ENCODE results near the gene GPN3. TPM values are rescaled to one million over a fixed set of nuclear protein-coding genes. Genes with fewer than 3 reads are reported as not detected.

Gene GPN3
- total RNA-seq, 4 donors from 2014 or later, result 1.4 to 14.9 (median 3.9) TPM

DNA sequence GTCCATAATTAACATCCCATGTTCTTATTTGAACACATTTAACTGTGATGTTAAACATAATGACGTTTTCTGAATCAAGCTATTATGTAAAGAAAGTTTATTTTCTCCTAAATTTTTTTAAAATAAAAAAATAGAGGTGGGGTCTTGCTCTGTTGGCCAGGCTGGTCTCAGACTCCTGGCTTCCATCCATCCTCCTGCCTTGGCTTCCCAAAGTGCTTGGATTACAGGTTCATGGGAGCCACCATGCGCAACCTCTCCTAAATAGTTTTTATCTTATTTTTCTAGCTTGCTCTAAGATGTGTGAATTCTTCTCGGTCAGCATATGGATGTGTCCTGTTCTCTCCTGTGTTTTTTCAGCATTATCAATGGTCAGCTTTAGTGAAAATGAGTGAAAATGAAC is 37.3 kb upstream of the GPN3 start:
- Histone ChIP-seq H3K36me3 (no peaks in the 10 kb centered on the region), H3K27me3 (no peaks in the 10 kb centered on the region), H3K4me1 (peaks cover 0 to 8% (median 3%) of the 10 kb centered on the region in 4 donors), H3K9me3 (no peaks in the 10 kb centered on the region), H3K27ac (no peak overlapping the region), H3K4me3 (no peak overlapping the region)
- no peak for DNase-seq
- no peak for TF ChIP-seq CTCF (IDR thresholded peaks at IDR 0.05)
- TF ChIP-seq POLR2A (IDR thresholded peaks at IDR 0.05), result no peak

DNA sequence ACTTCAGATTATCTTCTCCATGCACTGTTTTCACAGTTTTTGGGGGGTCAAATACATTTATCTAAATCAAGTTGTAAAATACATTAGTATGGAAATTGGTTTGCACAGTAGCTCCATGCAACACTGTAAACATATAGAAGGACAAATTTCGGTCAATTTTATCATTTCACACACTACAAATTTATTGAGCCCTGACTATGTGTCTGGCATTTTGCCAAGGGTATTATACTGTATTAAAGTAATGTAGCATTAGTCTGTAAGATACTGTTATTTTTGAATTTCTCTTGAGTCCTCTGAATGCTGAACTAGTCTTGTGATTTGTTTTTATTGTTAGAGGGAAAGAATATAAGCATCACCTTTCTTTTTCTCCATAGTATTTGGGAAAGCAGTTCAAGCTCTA is 35.4 kb upstream of the GPN3 start:
- no peaks in the 10 kb centered on the region for H3K9me3 ChIP-seq
- no peak overlapping the region for H3K27ac ChIP-seq
- DNase-seq, result no peak
- H3K36me3 ChIP-seq, result no peaks in the 10 kb centered on the region
- peaks cover 0 to 16% (median 3%) of the 10 kb centered on the region in 4 donors for H3K4me1 ChIP-seq
- H3K27me3 ChIP-seq, result no peaks in the 10 kb centered on the region
- H3K4me3 ChIP-seq, result no peak overlapping the region
- TF ChIP-seq POLR2A (IDR thresholded peaks at IDR 0.05) (no peak), CTCF (IDR thresholded peaks at IDR 0.05) (no peak)

DNA sequence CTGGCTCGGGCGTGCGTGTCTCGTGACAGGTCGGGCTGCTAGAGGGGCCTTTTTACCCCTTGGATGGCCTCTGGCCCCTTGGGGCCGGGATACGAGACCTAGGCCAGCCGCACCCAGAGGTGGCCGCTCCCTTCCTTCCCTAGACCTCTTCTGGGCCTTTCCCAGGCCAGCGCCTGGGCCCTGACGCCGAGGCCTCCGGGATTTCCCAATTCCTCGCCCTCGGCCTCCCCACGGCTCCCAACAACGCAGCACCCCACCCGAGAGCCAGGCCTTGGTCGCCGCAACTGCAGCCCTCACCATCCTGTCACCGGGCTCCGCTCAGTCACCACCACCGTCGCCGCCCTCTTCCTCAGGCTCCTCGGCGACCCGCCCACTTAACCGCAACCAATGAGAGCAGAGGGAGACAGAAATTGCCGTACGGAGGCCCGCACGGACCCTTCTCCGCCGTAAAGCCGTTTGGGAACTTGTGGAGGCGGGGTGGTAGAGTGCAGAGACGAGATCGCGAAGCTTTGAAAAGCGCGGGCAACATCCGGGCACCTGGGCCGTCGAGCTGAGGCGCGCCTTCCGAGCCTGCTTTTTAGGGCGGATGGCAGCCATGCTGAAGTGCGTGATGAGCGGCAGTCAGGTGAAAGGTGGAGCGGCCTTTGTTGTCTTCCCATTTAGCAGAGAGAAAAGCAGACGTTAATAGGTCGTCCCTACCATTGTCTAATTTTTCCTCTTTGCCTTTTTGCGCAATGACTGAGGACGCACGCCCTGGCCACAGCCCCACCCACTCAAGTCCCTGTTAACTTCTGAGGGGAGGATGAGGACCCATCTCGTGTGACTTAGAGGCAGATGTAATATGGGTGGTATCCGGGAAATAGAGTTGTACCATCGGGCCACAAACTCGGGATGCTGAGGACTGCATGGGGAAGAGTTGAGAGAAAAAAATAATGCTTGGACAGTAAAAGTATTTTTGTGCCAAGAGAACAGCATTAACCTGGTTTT is 34.0 kb upstream of the GPN3 start, which contains the start of the genes RAD9B and VPS29:
RAD9B (plus strand) TSS at position 580 of the 987 bp plus-strand sequence; CDS start at position 587, 7 bp downstream.
VPS29 (minus strand) TSS at position 360 of the 987 bp plus-strand sequence; CDS start at position 300, 60 bp downstream.
- peak; percentile 98 to 99 (median 99) for DNase-seq
- Histone ChIP-seq H3K9me3 (no peaks in the 10 kb centered on the region), H3K4me3 (peak within 1 kb of the TSS; percentile 70 to 99 (median 86)), H3K36me3 (no peaks in the 10 kb centered on the region), H3K27me3 (no peaks in the 10 kb centered on the region), H3K27ac (peak within 1 kb of the TSS; percentile 89 to 96 (median 92)), H3K4me1 (peaks cover 0 to 16% (median 3%) of the 10 kb centered on the region in 4 donors)
- TF ChIP-seq CTCF (IDR thresholded peaks at IDR 0.05) (no peak), POLR2A (IDR thresholded peaks at IDR 0.05) (peak; percentile 90 to 92)

- peak overlapping the region; percentile 70 to 99 (median 86) for H3K4me3 ChIP-seq
- H3K36me3 ChIP-seq, result no peaks in the 10 kb centered on the region
- peak overlapping the region; percentile 89 to 96 (median 92) for H3K27ac ChIP-seq
- H3K27me3 ChIP-seq, result no peaks in the 10 kb centered on the region
- no peaks in the 10 kb centered on the region for H3K9me3 ChIP-seq
- TF ChIP-seq CTCF (IDR thresholded peaks at IDR 0.05) (no peak), POLR2A (IDR thresholded peaks at IDR 0.05) (no peak)
- DNase-seq, result no peak
- H3K4me1 ChIP-seq, result peaks cover 0 to 16% (median 3%) of the 10 kb centered on the region in 4 donors
These were observed 33.3 kb upstream of the GPN3 start for GRCh38 chr12:110501399-110501751.

DNA sequence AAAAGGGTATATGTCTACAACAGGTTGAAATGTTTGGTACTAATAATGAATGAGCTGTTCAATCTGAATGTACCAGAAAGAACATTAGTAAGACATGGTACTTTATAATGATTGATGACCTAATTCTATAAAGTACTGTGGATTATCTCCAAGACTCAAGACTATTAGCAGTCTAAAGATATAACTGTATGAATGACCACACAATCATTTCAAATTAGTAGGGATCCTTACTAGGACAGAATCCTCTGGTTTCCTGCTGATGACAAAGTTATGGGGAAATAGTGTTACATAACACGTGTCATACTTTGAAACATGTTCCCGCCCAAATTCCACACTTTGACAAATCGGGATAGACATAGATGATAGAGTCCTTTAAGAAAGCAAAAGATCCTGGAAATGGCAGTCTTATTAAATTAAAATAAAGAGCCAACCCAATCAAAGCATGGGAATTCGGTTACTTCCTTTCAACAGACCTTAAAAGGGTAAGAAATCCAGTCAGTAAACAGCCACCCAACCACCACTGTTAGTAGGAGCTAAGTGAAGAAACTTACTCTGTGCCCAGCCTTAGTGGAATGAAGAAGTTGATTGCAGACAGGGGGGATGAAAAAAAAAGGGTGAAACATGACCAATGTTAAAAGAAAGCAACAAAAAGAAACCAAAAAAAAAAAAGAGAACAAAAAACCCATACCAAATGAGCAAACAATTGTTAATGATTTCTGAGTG is 31.1 kb upstream of the GPN3 start:
- no peaks in the 10 kb centered on the region for H3K9me3 ChIP-seq
- no peak overlapping the region for H3K4me3 ChIP-seq
- no peak overlapping the region for H3K27ac ChIP-seq
- no peak for DNase-seq
- no peak for TF ChIP-seq CTCF (IDR thresholded peaks at IDR 0.05)
- no peak for TF ChIP-seq POLR2A (IDR thresholded peaks at IDR 0.05)
- H3K36me3 ChIP-seq, result peaks cover 0 to 17% (median 3%) of the 10 kb centered on the region in 3 donors
- peaks cover 0 to 16% (median 3%) of the 10 kb centered on the region in 4 donors for H3K4me1 ChIP-seq
- no peaks in the 10 kb centered on the region for H3K27me3 ChIP-seq
